ENCODE data around the gene SHISA5.

The SHISA5 gene

DNA sequence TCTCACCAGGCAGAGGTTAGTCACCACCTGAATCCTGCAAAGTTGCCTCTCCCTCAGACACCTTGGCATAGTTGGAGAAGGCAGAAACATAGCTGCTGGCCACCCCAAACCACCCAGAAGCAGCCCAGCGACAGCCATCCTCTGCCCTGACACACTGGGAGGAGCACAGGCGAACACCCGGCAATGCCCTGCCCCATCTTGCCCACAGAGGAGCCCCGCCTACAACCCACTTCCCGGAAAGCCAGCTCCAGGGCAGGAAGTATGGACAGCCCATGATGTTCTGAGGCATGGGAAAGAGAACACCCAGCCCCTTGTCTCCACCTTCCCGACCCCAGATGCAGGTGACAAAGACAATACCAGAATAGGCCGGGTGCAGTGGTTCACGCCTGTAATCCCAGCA is 12.6 kb upstream of the SHISA5 start:
- Histone ChIP-seq H3K27ac (replicated peaks; ENCODE audit: low read length) (no peak overlapping the region), H4K91ac (ENCODE audit: low read depth, low read length, poor library complexity) (no peak overlapping the region), H3K4me1 (ENCODE audit: control insufficient read depth in 2 of 2, insufficient read depth in 1 of 2, low read depth in 1 of 2, low read length in 2 of 2) (no peaks in the 10 kb centered on the region), H3K4ac (ENCODE audit: low read length) (no peak overlapping the region), H3K9me3 (replicated peaks in 1 of 2; ENCODE audit: control insufficient read depth in 2 of 2, insufficient read depth in 1 of 2, low read depth in 1 of 2, low read length in 2 of 2) (no peaks in the 10 kb centered on the region), H3K18ac (ENCODE audit: low read length) (no peak overlapping the region), H2BK15ac (ENCODE audit: low read length) (no peak overlapping the region), H2BK120ac (ENCODE audit: low read depth, low read length) (no peak overlapping the region), H2BK12ac (ENCODE audit: low read length) (no peak overlapping the region), H3K9ac (ENCODE audit: low read depth, low read length, poor library complexity) (no peak overlapping the region), H3K4me3 (ENCODE audit: low read length in 2 of 2) (no peak overlapping the region), H3K36me3 (replicated peaks in 1 of 2; ENCODE audit: control insufficient read depth in 2 of 2, insufficient read depth in 2 of 2, low read length in 2 of 2) (peaks cover 2 to 11% of the 10 kb centered on the region in 2 donors), H3K79me1 (ENCODE audit: low read depth, low read length) (no peaks in the 10 kb centered on the region), H2BK5ac (ENCODE audit: low read length) (no peak overlapping the region), H2AK5ac (ENCODE audit: low read depth, low read length) (no peak overlapping the region), H2AFZ (ENCODE audit: low read length) (no peak overlapping the region), H3K23ac (ENCODE audit: low read depth, low read length, poor library complexity) (no peak overlapping the region), H3K4me2 (ENCODE audit: insufficient read depth, low read length, poor library complexity, severe bottlenecking) (no peak overlapping the region), H4K8ac (ENCODE audit: low read depth, low read length) (no peak overlapping the region), H3K14ac (ENCODE audit: low read length) (no peak overlapping the region), H3K27me3 (ENCODE audit: control insufficient read depth in 3 of 3, insufficient read depth in 3 of 3, low read depth in 1 of 3, low read length in 3 of 3) (no peaks in the 10 kb centered on the region)
- no CpG with 5 or more reads among the region's 8 CpGs for WGBS, 2 donors (ENCODE audit: extremely low coverage in 2 of 2, insufficient read length in 2 of 2, insufficient replicate concordance in 1 of 2)
- no peak for DNase-seq (ENCODE audit: low spot score)

DNA sequence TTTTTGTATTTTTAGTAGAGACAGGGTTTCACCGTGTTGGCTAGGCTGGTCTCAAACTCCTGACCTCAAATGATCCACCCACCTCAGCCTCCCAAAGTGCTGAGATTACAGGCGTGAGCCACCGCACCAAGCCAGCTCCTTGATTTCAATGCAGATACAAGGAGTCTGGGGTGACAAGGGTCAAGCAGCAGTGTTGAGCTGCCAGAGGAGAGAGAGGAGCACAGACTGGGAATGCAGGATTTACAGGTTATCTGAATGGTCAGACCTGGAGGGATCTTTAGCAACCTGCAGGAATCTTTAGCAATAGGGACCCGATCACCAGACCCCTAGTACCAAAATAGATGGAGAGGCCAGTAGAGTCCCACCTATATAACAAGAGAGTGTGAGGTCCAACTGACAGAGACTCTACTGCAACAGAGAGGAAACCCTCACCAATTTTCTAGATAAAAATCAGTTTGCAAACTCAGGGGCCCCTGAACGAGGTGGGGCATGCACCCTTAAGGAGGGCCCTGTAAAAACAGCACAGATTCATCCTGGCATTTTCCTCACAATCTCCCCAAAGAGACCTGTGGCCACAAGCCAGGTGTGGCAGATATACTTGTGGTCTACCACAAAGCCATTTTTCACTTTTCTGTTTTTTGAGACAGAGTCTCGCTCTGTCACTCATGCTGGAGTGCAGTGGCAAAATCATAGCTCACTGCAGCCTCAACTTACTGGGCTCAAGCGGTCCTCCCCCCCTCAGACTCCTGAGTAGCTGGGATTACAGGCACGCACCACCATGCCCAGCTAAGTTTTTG is 10.7 kb upstream of the SHISA5 start:
- Histone ChIP-seq H3K27ac (replicated peaks; ENCODE audit: low read length) (no peak overlapping the region), H3K36me3 (replicated peaks in 1 of 2; ENCODE audit: control insufficient read depth in 2 of 2, insufficient read depth in 2 of 2, low read length in 2 of 2) (peaks cover 0 to 7% of the 10 kb centered on the region in 2 donors), H3K14ac (ENCODE audit: low read length) (no peak overlapping the region), H2AK5ac (ENCODE audit: low read depth, low read length) (no peak overlapping the region), H2BK12ac (ENCODE audit: low read length) (no peak overlapping the region), H3K9me3 (replicated peaks in 1 of 2; ENCODE audit: control insufficient read depth in 2 of 2, insufficient read depth in 1 of 2, low read depth in 1 of 2, low read length in 2 of 2) (no peaks in the 10 kb centered on the region), H4K8ac (ENCODE audit: low read depth, low read length) (no peak overlapping the region), H3K4me3 (ENCODE audit: low read length in 2 of 2) (no peak overlapping the region), H3K9ac (ENCODE audit: low read depth, low read length, poor library complexity) (no peak overlapping the region), H2AFZ (ENCODE audit: low read length) (no peak overlapping the region), H3K4ac (ENCODE audit: low read length) (no peak overlapping the region), H3K18ac (ENCODE audit: low read length) (no peak overlapping the region), H3K4me2 (ENCODE audit: insufficient read depth, low read length, poor library complexity, severe bottlenecking) (no peak overlapping the region), H3K79me1 (ENCODE audit: low read depth, low read length) (no peaks in the 10 kb centered on the region), H2BK15ac (ENCODE audit: low read length) (no peak overlapping the region), H2BK120ac (ENCODE audit: low read depth, low read length) (no peak overlapping the region), H2BK5ac (ENCODE audit: low read length) (no peak overlapping the region), H4K91ac (ENCODE audit: low read depth, low read length, poor library complexity) (no peak overlapping the region), H3K27me3 (ENCODE audit: control insufficient read depth in 3 of 3, insufficient read depth in 3 of 3, low read depth in 1 of 3, low read length in 3 of 3) (no peaks in the 10 kb centered on the region), H3K4me1 (ENCODE audit: control insufficient read depth in 2 of 2, insufficient read depth in 1 of 2, low read depth in 1 of 2, low read length in 2 of 2) (no peaks in the 10 kb centered on the region), H3K23ac (ENCODE audit: low read depth, low read length, poor library complexity) (no peak overlapping the region)
- WGBS, 2 donors (ENCODE audit: extremely low coverage in 2 of 2, insufficient read length in 2 of 2, insufficient replicate concordance in 1 of 2) = no CpG with 5 or more reads among the region's 8 CpGs
- no peak for DNase-seq (ENCODE audit: low spot score)

DNA sequence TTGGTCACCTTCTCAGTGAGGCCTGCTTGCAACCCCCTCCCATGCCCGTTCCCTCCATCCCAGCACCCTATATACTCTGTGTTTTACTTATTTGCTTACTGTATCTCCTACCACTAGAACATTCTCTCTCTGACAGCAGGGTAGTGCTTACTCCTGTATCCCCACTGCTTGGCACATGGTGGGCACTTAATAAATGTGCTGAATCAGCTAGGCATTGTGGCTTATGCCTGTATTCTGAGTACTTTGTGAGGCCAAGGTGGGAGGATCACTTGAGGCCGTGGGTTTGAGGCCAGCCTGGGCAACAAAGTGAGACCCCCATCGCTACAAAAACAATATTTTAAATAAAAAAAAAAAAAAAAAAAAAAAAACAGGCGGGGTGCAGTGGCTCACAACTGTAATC is 7.6 kb upstream of the SHISA5 start:
- no peak for DNase-seq (ENCODE audit: low spot score)
- H2AK5ac ChIP-seq (ENCODE audit: low read depth, low read length) = no peak overlapping the region
- H3K9me3 ChIP-seq (replicated peaks in 1 of 2; ENCODE audit: control insufficient read depth in 2 of 2, insufficient read depth in 1 of 2, low read depth in 1 of 2, low read length in 2 of 2) = no peaks in the 10 kb centered on the region
- no peak overlapping the region for H4K91ac ChIP-seq (ENCODE audit: low read depth, low read length, poor library complexity)
- H2BK5ac ChIP-seq (ENCODE audit: low read length) = no peak overlapping the region
- no peak overlapping the region for H2BK15ac ChIP-seq (ENCODE audit: low read length)
- no peak overlapping the region for H3K27ac ChIP-seq (replicated peaks; ENCODE audit: low read length)
- no peak overlapping the region for H3K23ac ChIP-seq (ENCODE audit: low read depth, low read length, poor library complexity)
- no peak overlapping the region for H3K9ac ChIP-seq (ENCODE audit: low read depth, low read length, poor library complexity)
- H4K8ac ChIP-seq (ENCODE audit: low read depth, low read length) = no peak overlapping the region
- no peaks in the 10 kb centered on the region for H3K36me3 ChIP-seq (replicated peaks in 1 of 2; ENCODE audit: control insufficient read depth in 2 of 2, insufficient read depth in 2 of 2, low read length in 2 of 2)
- H3K79me1 ChIP-seq (ENCODE audit: low read depth, low read length) = no peaks in the 10 kb centered on the region
- no peak overlapping the region for H3K18ac ChIP-seq (ENCODE audit: low read length)
- H3K4me1 ChIP-seq (ENCODE audit: control insufficient read depth in 2 of 2, insufficient read depth in 1 of 2, low read depth in 1 of 2, low read length in 2 of 2) = peaks cover 0 to 3% of the 10 kb centered on the region in 2 donors
- WGBS, 2 donors (ENCODE audit: extremely low coverage in 2 of 2, insufficient read length in 2 of 2, insufficient replicate concordance in 1 of 2) = no CpG with 5 or more reads among the region's 4 CpGs
- no peak overlapping the region for H3K4me3 ChIP-seq (ENCODE audit: low read length in 2 of 2)
- no peak overlapping the region for H2BK120ac ChIP-seq (ENCODE audit: low read depth, low read length)
- no peak overlapping the region for H2AFZ ChIP-seq (ENCODE audit: low read length)
- no peak overlapping the region for H3K4ac ChIP-seq (ENCODE audit: low read length)
- H3K27me3 ChIP-seq (ENCODE audit: control insufficient read depth in 3 of 3, insufficient read depth in 3 of 3, low read depth in 1 of 3, low read length in 3 of 3) = no peaks in the 10 kb centered on the region
- no peak overlapping the region for H3K4me2 ChIP-seq (ENCODE audit: insufficient read depth, low read length, poor library complexity, severe bottlenecking)
- no peak overlapping the region for H2BK12ac ChIP-seq (ENCODE audit: low read length)
- H3K14ac ChIP-seq (ENCODE audit: low read length) = no peak overlapping the region

DNA sequence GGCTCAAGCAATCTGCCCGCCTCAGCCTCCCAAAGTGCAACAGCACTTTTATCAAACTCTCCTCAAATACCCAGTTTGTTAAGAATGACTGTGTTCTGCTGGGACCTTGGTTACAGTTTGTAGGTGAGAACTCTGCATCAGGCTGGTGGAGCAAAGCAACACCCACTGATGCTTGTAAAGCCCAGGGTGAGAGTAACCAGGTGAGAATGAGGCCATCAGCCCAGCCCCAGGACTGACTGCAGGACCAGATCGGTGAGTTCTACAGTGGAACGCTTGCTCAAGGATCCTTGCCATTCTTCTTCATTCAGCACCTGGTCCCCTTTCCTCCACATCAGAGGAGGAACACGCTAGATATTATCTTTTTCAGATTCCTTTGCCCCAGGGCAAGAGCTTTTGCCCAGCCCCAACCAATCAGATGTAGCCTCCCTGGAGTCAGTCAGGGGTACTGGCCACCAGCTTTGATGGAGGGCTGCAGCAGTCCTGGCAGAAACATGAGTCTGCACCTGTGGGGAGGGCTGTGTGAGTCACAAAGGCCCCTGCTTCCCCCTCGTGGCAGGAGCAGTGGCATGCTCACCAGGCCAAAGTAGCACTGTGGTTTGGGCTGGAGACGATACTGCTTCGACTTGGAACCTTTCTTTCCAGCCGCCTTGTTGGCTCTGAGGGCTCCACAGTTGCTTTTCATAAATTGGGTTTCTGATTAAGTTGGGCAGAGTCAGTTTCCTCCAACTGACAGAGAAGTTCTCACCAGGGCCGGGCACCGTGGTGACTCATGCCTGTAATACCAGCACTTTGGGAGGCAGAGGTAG is 3.5 kb upstream of the SHISA5 start:
- H3K27ac ChIP-seq (replicated peaks; ENCODE audit: low read length) = no peak overlapping the region

More for the DNA sequence above, 3.5 kb upstream of the SHISA5 start:
- H2AFZ ChIP-seq (ENCODE audit: low read length) = peak overlapping the region; percentile 50
- H2BK12ac ChIP-seq (ENCODE audit: low read length) = no peak overlapping the region
- no peak overlapping the region for H2BK120ac ChIP-seq (ENCODE audit: low read depth, low read length)
- no peak overlapping the region for H3K18ac ChIP-seq (ENCODE audit: low read length)
- no peak overlapping the region for H3K4me2 ChIP-seq (ENCODE audit: insufficient read depth, low read length, poor library complexity, severe bottlenecking)
- peaks cover 15 to 21% of the 10 kb centered on the region in 2 donors for H3K4me1 ChIP-seq (ENCODE audit: control insufficient read depth in 2 of 2, insufficient read depth in 1 of 2, low read depth in 1 of 2, low read length in 2 of 2)
- WGBS, 2 donors (ENCODE audit: extremely low coverage in 2 of 2, insufficient read length in 2 of 2, insufficient replicate concordance in 1 of 2) = no CpG with 5 or more reads among the region's 10 CpGs
- no peaks in the 10 kb centered on the region for H3K9me3 ChIP-seq (replicated peaks in 1 of 2; ENCODE audit: control insufficient read depth in 2 of 2, insufficient read depth in 1 of 2, low read depth in 1 of 2, low read length in 2 of 2)
- no peak overlapping the region for H2BK5ac ChIP-seq (ENCODE audit: low read length)
- H2BK15ac ChIP-seq (ENCODE audit: low read length) = no peak overlapping the region
- no peaks in the 10 kb centered on the region for H3K36me3 ChIP-seq (replicated peaks in 1 of 2; ENCODE audit: control insufficient read depth in 2 of 2, insufficient read depth in 2 of 2, low read length in 2 of 2)
- H3K4me3 ChIP-seq (ENCODE audit: low read length in 2 of 2) = no peak overlapping the region
- H3K14ac ChIP-seq (ENCODE audit: low read length) = no peak overlapping the region
- H3K4ac ChIP-seq (ENCODE audit: low read length) = no peak overlapping the region
- H2AK5ac ChIP-seq (ENCODE audit: low read depth, low read length) = no peak overlapping the region
- no peak overlapping the region for H3K23ac ChIP-seq (ENCODE audit: low read depth, low read length, poor library complexity)
- H3K79me1 ChIP-seq (ENCODE audit: low read depth, low read length) = no peaks in the 10 kb centered on the region
- no peaks in the 10 kb centered on the region for H3K27me3 ChIP-seq (ENCODE audit: control insufficient read depth in 3 of 3, insufficient read depth in 3 of 3, low read depth in 1 of 3, low read length in 3 of 3)
- no peak overlapping the region for H4K8ac ChIP-seq (ENCODE audit: low read depth, low read length)
- no peak overlapping the region for H4K91ac ChIP-seq (ENCODE audit: low read depth, low read length, poor library complexity)
- DNase-seq (ENCODE audit: low spot score) = peak; percentile 48
- no peak overlapping the region for H3K9ac ChIP-seq (ENCODE audit: low read depth, low read length, poor library complexity)
